ENCODE measurements around the gene SLC26A8.

- TF ChIP-seq CTCF (IDR thresholded peaks at IDR 0.05) = no peak
- TF ChIP-seq POLR2A (IDR thresholded peaks at IDR 0.05) = no peak
- TF ChIP-seq EP300 (IDR thresholded peaks at IDR 0.05) = no peak
These were observed 51.7 kb downstream of the SLC26A8 start for GRCh38 chr6:35972471-35973367.
